ENCODE measurements around the gene PAX5.

The PAX5 gene

GRCh38 chr9:36877239-36877638 is 156.8 kb downstream of the PAX5 start:
- Histone ChIP-seq H3K4me3 (ENCODE audit: low read depth, low read length) (no peak overlapping the region), H3K9me3 (ENCODE audit: control insufficient read depth, insufficient read depth, low read depth, low read length) (no peaks in the 10 kb centered on the region), H3K36me3 (ENCODE audit: control insufficient read depth in 2 of 2, insufficient read depth in 1 of 2, low read length in 2 of 2) (no peaks in the 10 kb centered on the region), H3K4me1 (ENCODE audit: control insufficient read depth, insufficient read depth, low read length) (no peaks in the 10 kb centered on the region), H3K27ac (ENCODE audit: extremely low read depth, low read depth, low read length) (no peak overlapping the region)
- no peak for TF ChIP-seq ZNF600 (tag by site-specific recombination; IDR thresholded peaks at IDR 0.05)
- no peak for TF ChIP-seq CTCF (tag by site-specific recombination; IDR thresholded peaks at IDR 0.05)
- TF ChIP-seq GLIS1 (tag by site-specific recombination; IDR thresholded peaks at IDR 0.05), result no peak
- TF ChIP-seq ZNF239 (tag by site-specific recombination; IDR thresholded peaks at IDR 0.05), result no peak
- TF ChIP-seq TCF7L2 (IDR thresholded peaks at IDR 0.05; ENCODE audit: borderline replicate concordance, low read depth, low read length), result no peak
- no peak for TF ChIP-seq ZBTB8A (tag by site-specific recombination; IDR thresholded peaks at IDR 0.05)
- TF ChIP-seq GLI4 (tag by site-specific recombination; IDR thresholded peaks at IDR 0.05), result no peak
- no peak for TF ChIP-seq ZNF175 (tag by site-specific recombination; IDR thresholded peaks at IDR 0.05)
- TF ChIP-seq ZNF157 (tag by site-specific recombination; IDR thresholded peaks at IDR 0.05), result no peak
- no peak for TF ChIP-seq MYNN (tag by site-specific recombination; IDR thresholded peaks at IDR 0.05; ENCODE audit: borderline replicate concordance)
- no peak for TF ChIP-seq ZBTB26 (tag by site-specific recombination; optimal IDR thresholded peaks at IDR 0.05)
- TF ChIP-seq GFI1B (tag by site-specific recombination; IDR thresholded peaks at IDR 0.05), result no peak
- no peak for TF ChIP-seq ZNF423 (tag by site-specific recombination; IDR thresholded peaks at IDR 0.05)
- no peak for TF ChIP-seq TRIM28 (IDR thresholded peaks at IDR 0.05; ENCODE audit: borderline replicate concordance, low read length)
- no peak for TF ChIP-seq ZNF324 (tag by site-specific recombination; IDR thresholded peaks at IDR 0.05)
- ChIA-PET POLR2A (no interaction called here), CTCF (interaction anchor here (0.6 to 9.8 kb wide), 7 partner anchors 11 to 280 kb away, joined by 3 to 448 read pairs (median 4); no protein-coding TSS in a partner anchor)

- ChIA-PET POLR2A (no interaction called here), CTCF (interaction anchor here (0.6 to 9.8 kb wide), 12 partner anchors 9 to 279 kb away, joined by 3 to 448 read pairs (median 11); no protein-coding TSS in a partner anchor)
- no peak overlapping the region for H3K4me3 ChIP-seq (ENCODE audit: low read depth, low read length)
- no peaks in the 10 kb centered on the region for H3K36me3 ChIP-seq (ENCODE audit: control insufficient read depth in 2 of 2, insufficient read depth in 1 of 2, low read length in 2 of 2)
- TF ChIP-seq HOXA7 (CRISPR knock-in tag; IDR thresholded peaks at IDR 0.05; ENCODE audit: borderline replicate concordance) (no peak), OVOL3 (tag by site-specific recombination; IDR thresholded peaks at IDR 0.05) (no peak), BCL6B (tag by site-specific recombination; IDR thresholded peaks at IDR 0.05) (no peak), ZNF777 (tag by site-specific recombination; IDR thresholded peaks at IDR 0.05; ENCODE audit: borderline replicate concordance) (no peak), ZNF404 (tag by site-specific recombination; IDR thresholded peaks at IDR 0.05) (no peak), ZNF776 (tag by site-specific recombination; IDR thresholded peaks at IDR 0.05; ENCODE audit: borderline replicate concordance) (no peak)
- H3K4me1 ChIP-seq (ENCODE audit: control insufficient read depth, insufficient read depth, low read length), result no peaks in the 10 kb centered on the region
- no peaks in the 10 kb centered on the region for H3K9me3 ChIP-seq (ENCODE audit: control insufficient read depth, insufficient read depth, low read depth, low read length)
- H3K27ac ChIP-seq (ENCODE audit: extremely low read depth, low read depth, low read length), result no peak overlapping the region
These were observed 158.0 kb downstream of the PAX5 start for GRCh38 chr9:36876056-36876455.

All from HEK293 (cell line).